ENCODE results near the gene ANKS1A.
A peak's percentile ranks its signal among the peaks of the same experiment; 100 is the strongest.
"Not testable (repeated sequence)": the region's sequence is repeated elsewhere in the genome, so short reads cannot be mapped to it uniquely, and the experiment has no call there.

ANKS1A gene

GRCh38 chr6:35086282-35086632 lies 197.2 kb downstream of the ANKS1A start:
- DNase-seq (ENCODE audit: low spot score), result no peak

- DNase-seq (ENCODE audit: low spot score), result peak; percentile 4
These were observed 197.7 kb downstream of the ANKS1A start for GRCh38 chr6:35086636-35087360.

DNA sequence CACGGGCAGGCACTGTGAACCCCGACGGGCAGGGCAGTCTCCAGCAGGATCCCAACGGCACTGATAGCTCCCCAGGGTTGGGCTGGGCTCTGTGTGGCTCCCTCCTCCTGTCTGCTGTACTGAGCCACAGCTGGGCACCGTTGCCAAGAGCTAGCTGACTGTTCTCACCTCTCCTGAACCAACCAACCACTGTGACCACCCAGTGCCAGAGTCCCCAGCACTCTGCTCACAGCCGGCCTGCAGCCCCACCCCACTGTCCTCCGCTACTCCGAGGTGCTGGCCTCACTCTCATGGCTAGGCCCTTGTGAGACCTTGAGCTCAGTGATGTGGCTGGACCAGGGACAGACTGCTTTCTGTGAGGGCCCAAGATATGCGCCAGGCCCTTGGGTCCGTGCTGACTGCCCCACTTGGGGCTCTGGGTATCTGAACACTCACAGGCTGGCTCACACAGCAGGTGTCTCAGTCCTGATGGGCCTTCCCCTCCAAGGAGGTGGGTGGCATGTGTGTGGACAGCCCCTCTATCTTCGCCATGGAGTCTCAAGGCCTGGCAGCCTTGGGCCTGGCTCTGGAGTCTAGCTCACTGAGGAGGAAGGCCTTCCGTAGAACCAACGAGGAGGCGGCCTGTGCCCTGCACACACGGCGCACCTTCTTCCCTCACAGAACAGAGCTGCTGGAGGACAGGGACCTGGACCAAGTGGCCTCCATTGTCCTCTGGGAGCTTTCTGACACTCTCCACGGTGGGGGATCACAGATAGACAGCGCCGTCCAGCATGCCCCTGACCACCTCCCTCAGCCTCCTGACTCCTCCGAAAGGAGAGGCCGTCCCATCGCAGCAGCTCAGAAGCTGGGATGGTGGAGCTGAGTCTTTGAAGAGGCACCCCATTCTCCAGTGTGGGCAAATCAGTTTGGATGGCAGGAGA lies 198.6 kb downstream of the ANKS1A start:
- peak; percentile 5 for DNase-seq (ENCODE audit: low spot score)

DNA sequence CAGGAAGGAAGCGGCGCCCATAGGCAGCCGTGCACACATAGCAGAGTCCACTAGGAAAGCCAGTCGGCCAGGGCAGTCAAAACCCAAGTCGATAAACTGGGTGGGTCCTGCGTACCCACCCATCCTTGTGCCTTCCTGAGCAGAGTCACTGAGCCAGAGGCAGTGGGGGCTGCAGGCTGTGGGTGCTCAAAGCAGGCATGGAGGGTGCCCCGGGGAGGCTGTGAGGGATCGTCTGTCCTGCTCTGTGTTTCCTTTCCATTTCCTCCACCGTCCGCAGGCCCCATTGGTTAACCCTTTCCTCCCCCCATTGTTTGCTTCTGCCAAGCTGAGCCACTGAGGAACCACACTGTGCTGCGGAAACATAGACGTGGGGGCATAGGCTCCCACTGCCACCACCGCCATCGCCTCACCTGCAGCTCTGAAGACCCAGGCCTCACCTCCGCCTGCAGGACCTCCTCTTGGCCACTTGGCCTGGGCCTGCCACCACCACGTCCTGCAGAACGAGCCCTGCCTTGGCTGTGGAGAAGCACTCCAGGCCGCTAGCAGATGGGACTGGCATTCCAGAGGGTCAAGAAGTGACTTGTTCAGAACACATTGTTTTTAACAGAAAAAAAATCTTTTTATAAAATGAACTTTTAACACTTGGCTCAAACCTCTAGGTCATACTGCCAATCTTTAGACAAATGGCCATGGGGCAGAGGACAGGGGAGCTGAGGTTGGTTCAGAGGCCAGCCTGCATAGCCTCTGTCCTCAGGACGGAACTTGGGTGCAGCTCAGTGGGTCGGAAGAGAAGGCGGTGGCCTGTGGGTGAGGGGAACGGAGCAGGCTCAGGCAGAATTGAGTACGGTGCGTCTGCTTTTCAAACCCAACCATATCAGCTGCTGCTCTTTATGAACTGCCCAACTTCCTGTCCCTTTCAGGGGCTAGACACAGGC lies 199.5 kb downstream of the ANKS1A start:
- DNase-seq (ENCODE audit: low spot score), result peak; percentile 3

- no peak for DNase-seq (ENCODE audit: low spot score)
These were observed 200.3 kb downstream of the ANKS1A start for GRCh38 chr6:35089216-35089934.

- peak; percentile 61 for DNase-seq (ENCODE audit: low spot score)
These were observed 201.0 kb downstream of the ANKS1A start for GRCh38 chr6:35089935-35090505.

GRCh38 chr6:35090734-35091133 lies 201.7 kb downstream of the ANKS1A start:
- peak; percentile 16 for DNase-seq (ENCODE audit: low spot score)

GRCh38 chr6:35091346-35092083 lies 202.5 kb downstream of the ANKS1A start:
- peak; percentile 51 for DNase-seq (ENCODE audit: low spot score)

- peak; percentile 84 for DNase-seq (ENCODE audit: low spot score)
These were observed 203.5 kb downstream of the ANKS1A start for GRCh38 chr6:35092362-35093117.

- peak; percentile 34 for DNase-seq (ENCODE audit: low spot score)
These were observed 204.0 kb downstream of the ANKS1A start for GRCh38 chr6:35093118-35093445.

DNA sequence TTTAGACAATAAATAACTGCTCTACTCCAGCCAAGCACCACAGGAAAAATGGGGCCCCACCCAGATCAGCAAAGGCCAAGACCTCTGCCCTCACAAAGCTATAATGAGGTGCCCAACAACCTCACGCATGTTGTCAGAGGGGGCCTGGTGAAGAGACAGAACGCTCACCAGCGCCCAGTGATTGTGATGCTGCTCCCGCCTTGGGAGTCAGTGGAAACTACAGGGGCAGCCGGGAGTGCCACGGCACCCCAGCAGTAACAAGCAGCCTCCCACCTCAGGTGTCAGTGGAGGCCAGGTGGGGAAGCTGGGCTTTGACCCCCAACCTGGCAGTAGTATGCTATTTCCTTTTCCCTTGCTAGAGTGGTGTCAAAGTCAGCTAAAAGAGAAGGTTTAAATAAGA lies 204.7 kb downstream of the ANKS1A start:
- DNase-seq (ENCODE audit: low spot score), result no peak

DNA sequence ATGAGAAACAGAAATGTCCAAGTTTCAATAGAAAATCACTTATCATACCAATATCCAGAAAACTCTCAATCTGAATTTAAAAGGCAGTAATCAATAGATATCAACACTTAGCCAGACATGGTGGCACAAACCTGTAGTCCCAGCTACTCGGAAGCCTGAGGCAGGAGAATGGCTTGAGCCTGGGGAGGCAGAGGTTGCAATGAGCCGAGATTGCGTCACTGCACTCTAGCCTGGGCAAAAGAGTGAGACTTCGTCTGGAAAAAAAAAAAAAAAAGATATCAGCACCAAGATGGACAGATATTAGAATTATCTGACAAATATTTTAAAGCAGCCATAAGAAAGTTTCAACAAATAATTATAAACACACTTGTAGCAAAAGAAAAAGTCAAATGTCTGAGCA lies 205.1 kb downstream of the ANKS1A start:
- no peak for DNase-seq (ENCODE audit: low spot score)

DNA sequence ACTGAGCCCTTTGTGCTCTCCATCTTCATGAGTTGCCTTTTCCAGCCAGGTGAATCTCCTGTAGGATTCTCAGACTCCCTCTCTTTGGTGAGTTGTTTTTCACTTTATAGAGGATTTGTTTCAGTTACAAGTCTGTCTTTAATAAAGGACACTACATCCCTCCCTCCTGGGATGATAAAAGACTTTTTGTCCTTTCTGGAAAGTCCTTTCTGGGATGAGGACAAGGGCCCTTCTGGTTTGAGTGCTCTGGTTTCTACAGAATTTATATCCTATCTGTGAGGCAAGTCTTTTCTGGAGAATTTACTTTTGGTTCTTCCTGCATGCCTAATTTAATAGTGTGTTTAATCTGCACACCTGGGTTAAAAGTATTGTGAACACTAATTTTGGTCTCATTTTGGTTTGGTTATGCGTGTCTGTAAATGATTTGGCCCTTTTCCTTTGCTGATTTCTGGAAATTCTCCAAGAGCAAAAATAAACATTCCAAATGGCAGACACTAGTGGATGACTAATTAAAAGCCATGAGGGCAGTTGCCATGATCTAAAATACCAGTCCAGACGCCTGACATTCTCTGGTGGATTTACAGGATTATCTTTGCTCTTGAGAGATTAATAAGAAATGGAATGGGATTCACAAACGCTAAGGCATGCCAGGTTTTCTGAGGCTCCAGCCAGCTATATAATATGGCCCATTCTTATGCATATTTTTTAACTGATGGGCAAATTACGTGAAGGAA lies 207.2 kb downstream of the ANKS1A start:
- DNase-seq (ENCODE audit: low spot score), result peak; percentile 77

DNA sequence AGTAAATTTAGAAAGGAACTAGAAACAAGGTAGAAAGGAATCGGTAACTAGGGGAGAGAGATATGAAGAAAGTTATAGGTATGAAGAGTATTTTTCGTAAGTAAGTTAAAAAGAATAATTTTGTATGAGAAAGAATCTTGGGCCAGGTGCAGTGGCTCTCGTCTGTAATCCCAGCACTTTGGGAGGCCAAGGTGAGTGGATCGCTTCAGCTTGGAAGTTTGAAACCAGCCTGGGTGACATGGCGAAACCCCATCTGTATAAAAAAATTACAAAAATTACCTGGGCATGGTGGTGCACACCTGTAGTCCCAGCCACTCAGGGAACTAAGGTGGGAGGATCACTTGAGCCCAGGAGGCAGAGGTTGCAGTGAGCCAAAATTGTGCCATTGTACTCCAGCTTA lies 210.1 kb downstream of the ANKS1A start:
- DNase-seq (ENCODE audit: low spot score), result no peak

GRCh38 chr6:35105078-35105477 lies 216.0 kb downstream of the ANKS1A start:
- no peak for DNase-seq (ENCODE audit: low spot score)

DNA sequence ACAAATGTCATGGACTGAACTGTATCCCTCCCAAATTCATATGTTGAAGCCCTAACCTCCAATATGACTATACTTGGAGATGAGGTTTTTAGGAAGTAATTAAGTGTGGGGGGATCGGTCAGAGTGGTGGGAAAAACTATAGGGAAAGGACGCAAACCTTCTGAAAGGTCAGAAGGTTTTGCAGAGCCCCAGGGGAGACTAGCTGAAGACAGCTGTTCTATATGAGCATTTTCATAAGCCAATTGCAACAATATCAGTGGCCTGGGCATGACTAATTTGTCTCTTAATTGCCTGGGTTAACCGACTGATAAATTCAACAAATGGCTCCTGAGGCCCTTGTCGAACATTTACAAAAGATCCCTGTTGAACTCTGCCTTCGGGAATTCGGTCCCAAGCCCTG lies 217.0 kb downstream of the ANKS1A start:
- DNase-seq (ENCODE audit: low spot score), result not testable (repeated sequence)

DNA sequence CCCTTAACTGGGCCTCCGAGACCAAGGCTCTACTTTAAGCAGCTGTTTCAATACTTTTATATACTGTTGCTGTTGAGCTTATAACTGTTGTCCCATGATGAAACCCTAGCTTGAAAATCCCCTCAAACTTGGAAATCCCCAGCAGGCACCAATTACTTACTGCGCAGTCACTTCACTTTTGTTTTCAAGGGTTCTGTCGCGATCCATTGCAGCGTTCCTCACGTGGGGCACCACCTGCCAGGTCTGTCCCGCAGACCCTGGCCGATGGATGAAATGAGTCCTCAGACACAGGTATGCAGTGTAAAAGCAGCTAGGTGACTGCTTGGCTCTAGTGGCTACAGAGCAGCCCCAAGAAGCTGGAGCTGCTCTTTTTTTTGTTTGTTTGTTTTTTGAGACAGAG lies 218.2 kb downstream of the ANKS1A start:
- not testable (repeated sequence) for DNase-seq (ENCODE audit: low spot score)

DNA sequence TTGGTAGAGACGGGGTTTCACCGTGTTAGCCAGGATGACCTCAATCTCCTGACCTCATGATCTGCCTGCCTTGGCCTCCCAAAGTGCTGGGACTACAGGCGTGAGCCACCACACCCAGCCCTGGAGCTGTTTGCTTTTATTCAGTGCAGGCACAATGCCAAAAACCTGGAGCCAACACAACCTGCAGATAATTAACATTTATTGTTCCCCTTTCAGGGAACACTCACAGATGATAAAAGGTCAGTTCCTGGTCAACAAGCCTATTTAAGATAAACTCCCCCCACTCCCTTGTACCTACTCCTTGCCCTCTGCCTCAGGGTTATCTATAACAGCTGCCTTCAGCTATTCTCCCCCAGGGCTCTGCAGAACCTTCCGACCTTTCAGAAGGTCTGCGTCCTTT lies 218.7 kb downstream of the ANKS1A start:
- not testable (repeated sequence) for DNase-seq (ENCODE audit: low spot score)

- no peak for DNase-seq (ENCODE audit: low spot score)
These were observed 219.3 kb downstream of the ANKS1A start for GRCh38 chr6:35108309-35108885.
